Skin of body (tissue), 2 donors: ENCODE measurements around the gene FCN3. TPM values are rescaled to one million over a fixed set of nuclear protein-coding genes. Genes with fewer than 3 reads are reported as not detected.
A peak's percentile ranks its signal among the peaks of the same experiment; 100 is the strongest.

Experiments used
- DNase-seq: peaks from one replicate; lab custom pipeline; 2025; lab: John Stamatoyannopoulos, UW
- total RNA-seq: library from RNA; depleted of rRNA; stranded (reverse); fragments of >200 nt; gene quantifications from one replicate; pipeline ENCODE4 v1.2.3, GENCODE V29; 2014

The FCN3 gene
- total RNA-seq, 1 donor from 2014 or later: not detected

DNA sequence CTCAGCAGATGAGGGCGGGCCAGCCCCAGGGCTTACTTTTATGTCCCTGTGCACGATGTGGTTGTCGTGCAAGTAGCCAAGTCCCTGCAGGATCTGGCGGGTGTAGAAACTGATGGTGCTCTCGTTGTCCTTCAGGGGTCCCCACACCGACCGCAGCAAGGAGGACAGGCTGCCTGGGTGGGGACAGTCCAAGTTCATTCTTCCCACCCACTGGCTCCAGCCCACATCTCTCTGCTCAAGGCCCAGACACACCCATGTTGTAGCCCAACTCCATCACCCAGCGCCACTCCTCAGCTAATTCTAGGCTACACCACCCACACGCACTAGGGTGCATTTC lies 14.8 kb downstream of the FCN3 start:
- no peak for DNase-seq

DNA sequence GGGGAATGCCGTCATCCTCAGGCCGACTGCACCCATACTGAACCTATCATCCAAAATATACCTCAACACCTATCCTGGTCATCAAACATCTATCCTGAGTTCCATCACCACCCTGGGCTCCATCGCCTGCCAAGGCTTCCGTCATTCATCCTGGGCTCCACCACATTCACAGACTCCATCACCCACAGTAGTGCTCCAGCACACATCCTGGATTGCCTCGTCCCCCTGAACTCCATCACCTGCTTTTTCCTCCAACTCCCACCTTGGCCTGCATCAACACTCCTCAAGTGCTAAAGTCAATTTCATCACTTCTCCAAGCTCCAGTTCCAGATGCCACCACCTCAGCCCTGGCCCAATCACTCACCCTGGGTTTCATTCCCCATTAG lies 15.7 kb downstream of the FCN3 start:
- DNase-seq: no peak

DNA sequence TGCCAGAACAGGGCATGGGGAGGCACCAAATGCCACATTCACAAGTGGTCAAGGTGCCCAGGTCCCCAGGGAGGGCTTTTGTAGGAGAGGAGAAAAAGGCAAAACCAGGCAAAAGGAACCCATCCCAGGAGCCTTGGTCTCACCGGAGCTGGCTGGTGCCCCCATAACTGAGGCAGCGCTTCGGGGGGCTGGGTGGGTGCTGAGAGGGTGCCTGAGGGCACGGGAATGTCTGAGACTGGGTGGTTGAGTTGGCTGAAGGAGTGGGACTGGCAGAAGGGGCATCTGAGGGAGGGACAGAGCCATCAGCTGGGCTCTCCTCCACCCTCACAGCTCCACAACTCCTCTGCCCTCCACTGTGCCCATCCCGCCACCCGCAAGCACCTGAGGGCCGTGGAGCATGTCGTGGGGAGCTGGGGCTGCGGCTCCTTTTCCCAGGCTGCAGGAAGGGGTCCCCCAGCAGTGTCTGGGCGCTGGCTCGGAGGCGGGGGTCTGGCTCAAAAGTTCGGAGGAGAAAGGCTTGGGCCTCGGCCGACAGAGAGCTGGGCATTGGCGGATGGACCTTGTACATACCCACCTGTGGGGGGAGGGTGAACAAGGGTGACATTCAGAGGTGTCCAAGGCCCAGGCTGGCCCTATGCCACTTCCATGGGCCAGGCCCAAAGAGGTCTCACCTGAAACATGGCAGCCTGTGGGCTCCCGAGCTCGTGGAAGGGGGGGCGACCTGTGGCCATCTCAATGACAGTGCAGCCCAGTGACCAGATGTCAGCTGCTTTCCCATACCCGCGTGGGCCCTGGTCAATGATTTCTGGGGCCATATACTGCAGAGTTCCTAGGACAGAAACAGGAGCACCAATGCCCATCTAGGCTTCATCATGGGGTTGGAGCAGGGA lies 16.3 kb downstream of the FCN3 start:
- DNase-seq: no peak

DNA sequence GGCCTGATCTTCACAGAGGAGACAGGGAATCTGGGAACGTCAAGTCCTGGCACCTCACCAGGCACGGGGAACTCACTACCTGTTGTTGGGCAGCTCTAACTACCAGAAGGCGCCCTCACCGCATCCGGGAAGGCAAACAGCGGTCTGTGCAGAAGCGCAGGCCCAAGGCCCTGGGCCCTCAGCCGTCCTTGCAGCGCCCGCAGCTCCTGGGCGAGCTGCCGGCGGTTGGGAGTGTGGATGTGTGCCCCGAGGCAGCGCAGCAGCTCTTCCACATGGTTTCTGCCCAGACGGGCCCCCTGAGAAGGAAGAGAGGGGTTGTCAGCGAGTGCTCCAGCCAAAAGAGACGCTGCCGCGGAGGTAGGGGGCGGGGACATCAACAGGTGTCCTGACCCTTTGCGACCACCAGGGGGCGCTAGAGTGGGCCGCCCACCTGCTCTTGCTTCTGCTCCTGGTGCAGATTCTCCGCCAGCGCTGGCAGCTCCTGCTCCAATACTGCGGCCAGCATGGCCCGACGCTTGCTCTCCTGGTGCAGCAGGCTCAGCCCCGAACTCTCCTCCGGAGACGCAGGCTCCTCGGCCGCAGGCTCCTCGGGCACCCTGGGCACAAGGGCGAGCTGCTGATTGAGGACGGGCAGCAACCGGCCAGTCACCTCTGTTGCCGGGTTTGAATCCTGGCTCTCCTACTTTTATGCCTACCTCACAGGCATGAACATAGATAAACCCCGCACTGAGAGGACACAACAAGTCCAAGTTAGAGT lies 17.2 kb downstream of the FCN3 start:
- peak; percentile 19 for DNase-seq

DNA sequence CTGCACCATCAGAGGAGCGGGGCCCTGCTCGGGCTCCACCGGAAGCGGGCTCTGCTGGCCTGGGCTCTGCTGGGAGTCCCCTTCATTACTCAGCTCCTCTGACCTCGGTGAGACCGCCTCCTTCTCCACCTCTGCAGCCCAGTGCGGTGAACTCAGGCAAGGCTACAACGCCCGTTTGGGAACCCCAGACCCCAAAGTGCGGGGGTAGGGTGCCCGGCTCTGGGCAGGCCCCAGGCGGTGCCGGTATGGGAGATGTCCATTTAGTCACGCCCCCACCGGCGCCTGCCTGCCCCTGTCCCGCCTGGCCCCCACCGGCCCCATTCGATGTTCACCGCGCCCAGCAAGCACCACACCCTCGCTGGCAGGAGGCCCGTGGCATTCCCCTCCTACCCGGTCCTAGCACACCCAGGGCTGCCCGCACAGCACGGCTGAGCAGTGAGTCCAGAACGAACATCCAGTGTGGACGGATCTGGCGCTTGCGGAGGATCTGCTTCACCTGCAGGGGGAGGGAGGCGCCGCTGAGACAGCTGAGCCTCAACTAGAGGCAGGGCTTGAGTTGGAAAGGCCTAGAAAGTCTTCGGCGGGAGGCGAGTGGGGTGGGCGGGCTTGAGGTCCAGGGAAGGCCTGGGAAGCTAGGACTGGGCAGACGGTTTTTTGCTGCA lies 17.9 kb downstream of the FCN3 start:
- DNase-seq: no peak

DNA sequence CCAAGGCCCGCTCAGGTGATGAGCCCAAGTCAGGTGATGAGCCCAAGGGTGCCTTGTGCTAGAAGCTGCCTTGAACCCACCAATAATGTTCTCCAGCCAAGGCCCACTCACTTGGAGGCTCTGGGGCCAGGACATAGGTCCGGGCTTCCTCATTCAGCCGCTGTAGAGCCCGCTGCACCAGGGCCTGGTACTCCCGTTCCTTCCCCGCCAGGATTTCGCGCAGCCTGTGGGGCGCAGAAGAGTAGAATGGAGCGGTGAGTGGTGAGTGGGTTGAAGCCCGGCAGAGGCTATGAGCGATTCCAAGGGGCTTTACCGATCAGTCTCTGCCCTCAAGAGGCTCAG lies 18.4 kb downstream of the FCN3 start:
- no peak for DNase-seq

DNA sequence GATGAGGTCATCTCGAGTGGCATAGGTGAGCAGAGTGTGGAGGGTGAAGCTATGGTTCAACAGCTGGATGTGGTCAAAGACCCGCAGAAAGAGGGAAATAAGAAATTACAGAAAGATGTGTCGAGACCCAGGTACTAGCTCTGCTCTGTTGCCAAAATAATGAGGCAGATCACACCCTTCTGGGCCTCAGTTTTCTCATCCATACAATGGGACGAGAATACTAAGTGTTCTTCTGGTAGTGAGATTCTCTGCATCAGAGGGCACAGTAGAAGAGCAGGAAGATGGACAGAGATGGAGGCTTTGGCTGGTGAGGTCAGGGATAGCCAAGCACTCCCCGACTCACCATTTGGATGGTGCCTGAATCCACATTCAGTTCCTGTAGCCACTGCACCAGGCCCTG lies 18.9 kb downstream of the FCN3 start:
- DNase-seq: no peak

DNA sequence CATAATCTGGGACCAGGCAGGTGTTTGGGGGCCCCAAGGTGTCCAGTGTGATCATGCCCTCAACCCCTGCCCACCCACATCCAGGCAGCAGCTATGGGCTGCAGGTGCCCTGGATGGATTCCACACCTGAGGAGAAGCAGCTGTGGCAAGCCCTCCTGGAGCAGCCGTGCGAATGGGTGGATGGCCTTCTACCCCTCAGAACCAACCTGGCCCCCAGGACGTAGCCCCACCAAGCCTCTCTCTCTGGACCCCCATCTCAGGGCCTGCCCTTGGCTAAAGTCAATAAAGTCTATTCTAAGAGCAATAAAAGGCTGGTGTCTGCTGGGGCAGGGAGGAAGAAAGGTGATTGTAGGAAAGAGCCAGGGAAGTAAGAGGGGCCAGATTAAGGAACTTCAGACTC lies 21.0 kb downstream of the FCN3 start:
- DNase-seq: no peak

DNA sequence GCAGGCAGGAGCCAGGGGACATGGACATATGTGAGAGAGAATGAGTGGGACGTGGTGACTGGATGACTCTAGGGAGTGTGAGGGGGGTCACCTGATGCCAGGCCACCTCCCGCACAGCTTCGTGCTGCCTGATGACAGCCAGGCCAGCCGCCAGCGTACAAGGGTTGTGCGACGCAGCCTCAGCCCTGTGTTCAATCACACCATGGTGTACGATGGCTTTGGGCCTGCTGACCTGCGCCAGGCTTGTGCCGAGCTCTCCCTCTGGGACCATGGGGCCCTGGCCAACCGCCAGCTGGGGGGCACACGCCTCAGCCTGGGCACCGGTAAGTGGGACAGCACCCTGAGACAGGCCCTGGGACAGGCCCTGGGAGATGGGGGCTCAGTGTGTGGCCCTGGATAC lies 21.5 kb downstream of the FCN3 start:
- no peak for DNase-seq

DNA sequence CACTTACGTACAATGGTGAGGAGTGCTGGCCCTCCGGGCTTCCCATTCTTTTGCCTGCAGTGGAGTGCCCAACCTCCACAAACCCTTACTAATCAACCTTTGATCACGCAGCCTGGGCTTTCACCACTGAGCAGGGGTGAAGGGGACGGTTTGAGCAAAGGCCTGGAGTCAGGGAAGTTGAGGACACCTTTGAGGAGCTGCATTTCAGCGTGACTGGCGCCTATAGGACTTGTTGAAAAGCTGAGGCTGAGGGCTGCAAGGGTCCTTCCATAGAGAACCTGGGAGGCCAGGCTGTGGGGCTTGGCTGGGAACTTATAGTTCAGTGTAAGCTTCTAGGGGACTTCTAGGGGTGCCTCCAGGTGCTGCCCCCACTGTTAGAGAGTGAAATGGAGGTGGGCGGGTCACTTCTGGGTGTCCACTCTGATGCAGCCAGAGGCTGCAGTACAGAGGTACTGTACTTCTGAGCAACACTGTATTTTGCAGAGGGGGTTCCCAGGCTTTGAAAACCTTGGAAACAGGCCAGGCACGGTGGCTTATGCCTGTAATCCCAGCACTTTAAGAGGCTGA lies 23.0 kb downstream of the FCN3 start:
- no peak for DNase-seq

DNA sequence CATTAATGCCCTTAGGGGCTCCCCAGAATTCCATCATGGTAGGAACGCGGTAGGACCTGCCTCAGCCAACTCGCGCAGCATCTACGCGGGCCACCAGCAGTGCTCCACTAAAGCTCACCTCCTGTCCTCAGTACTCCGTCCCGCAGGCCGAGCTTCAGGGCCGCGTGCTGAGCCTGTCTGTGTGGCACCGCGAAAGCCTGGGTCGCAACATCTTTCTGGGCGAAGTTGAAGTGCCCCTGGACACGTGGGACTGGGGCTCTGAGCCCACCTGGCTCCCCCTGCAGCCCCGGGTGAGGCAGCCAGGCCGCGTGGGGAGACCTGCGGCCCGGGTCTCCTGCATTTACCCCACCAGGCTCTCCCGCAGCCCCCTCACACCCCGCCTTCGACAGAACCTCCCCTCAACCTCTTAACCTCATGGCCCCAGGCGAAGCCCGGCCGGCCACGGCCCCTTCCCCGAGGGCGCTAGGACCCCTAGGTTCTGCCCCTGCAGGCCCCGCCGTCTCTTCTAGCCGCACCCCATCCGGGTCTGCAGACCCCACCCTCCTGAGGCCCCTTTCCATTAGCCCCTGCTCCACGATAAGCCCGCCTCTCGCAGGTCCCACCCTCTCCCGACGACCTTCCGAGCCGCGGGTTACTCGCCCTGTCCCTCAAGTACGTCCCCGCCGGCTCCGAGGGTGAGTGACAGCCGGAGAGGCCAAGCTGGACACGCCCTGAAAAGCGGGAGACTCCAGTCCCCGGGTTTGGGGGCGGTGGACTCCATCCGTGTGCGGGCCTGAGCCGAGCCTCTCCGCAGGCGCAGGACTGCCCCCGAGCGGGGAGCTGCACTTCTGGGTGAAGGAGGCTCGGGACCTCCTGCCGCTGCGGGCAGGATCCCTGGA lies 23.7 kb downstream of the FCN3 start:
- DNase-seq: peak; percentile 25

DNA sequence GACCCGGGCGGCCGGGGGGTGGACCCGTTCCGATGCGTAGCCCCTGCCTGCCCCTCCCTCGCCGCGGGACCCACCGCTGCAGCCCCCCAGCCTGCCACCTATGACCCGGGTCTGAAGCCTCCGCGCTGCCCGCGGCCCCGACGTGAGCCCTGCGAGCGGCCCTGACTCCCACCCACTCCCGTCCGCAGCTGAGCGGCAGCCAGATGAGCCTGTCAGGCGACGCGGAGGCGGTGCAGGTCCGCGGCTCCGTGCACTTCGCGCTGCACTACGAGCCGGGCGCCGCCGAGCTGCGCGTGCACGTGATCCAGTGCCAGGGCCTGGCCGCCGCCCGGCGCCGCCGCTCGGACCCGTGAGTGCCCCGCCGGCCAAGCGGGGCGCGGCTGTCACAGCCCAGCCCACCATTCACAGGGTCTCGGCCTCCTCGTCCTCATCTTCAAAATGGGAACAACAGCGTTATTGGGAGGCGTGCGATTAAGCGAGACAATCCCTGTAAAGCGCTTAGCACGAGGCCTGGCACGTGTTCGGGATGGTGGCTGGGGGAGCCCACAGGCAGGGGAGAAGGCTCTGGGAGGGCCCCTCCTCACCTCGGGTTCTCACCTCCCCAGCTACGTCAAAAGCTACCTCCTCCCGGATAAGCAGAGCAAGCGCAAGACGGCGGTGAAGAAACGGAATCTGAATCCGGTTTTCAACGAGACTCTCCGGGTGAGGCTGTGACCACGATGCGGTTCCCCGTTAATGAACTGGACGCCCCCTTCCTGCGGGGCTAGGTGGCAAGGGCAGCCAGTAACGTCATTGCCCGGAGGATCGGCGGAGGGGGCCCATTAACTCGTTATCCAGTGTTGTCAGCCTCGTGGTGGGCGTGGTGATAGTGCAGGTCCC lies 24.6 kb downstream of the FCN3 start:
- DNase-seq: peak; percentile 31

DNA sequence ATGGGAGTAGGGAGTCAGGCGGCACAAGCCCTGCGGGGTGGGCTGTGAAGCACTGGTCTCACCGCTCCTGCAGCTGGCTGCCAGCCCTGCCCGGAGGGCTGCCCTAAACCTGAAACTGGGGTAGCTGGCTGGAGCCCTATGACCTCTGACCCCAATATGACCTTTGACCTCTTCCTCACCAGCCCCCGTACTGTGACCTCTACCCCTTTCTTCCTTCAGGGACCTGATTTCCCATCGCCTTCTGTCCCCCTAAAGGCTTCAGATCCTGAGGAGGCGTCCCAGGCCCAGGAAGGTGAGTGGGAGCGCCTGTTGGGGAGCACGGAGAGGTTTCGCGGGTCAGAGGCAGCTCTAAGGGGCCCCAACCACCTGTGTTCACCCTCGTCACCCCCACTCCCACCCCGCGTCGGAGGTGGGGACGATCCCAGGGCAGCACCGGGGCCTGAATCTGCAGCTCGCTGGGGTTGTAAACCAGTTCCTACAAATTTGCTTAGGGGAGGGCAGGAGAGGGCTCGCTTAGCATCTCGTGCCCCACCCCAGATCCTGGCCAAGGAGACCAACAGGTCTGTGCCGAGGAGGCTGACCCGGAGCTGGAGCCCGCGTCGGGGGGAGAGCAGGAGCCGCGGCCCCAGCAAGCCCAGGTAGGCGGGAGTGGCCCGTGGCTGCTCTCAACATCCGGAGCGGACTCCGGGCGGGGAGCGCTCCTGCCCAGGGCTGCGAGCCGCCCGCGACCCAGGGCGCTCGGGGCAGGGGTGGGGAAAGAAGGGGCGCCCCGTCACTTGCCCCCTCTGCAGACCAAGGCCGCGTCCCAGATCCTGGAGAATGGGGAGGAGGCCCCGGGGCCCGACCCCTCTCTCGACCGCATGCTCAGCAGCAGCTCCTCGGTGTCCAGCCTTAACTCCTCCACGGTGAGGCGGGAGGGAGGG lies 25.5 kb downstream of the FCN3 start:
- no peak for DNase-seq

DNA sequence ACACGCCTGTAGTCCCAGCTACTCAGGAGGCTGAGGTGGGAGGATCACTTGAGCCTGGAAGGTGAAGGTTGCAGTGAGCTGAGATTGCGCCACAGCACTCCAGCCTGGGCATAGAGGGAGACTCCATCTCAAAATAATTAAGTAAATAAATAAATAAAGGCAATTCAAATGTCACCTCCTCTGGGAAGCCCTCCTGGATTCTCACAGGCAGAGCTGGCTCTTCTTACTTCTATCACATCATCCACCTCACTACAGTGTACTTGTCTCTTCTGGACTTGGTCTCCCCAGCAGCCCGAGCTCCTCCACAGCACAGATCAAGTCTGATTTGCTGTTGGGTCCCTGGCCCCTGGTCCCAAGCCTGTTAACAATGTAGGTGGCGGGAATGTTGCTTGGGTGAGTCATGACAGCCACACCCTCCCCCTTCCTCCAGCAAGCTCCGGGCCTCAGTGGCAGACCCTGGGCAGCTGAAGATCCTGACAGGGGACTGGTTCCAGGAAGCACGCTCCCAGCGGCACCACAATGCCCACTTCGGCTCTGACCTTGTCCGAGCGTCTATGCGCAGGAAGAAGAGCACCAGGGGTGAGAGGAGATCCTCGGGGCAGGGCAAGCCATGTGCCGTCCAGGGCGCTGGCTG lies 27.5 kb downstream of the FCN3 start:
- DNase-seq: no peak

DNA sequence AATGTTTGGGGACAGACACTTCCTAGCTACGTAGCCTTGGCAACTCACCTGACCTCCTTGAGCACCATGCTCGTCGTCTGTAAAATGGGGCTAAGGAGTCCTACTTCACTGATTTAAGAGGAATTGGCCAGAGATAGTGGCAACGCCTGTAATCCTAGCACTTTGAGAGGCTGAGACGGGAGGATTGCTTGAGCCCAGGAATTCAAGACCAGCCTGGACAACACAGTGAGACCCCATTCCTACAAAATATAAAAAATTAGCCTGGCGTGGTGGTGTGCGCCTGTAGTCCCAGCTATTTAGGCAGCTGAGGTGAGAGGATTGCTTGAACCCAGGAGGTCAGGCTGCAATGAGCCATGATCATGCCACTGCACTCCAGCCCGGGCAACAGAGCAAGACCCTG lies 28.3 kb downstream of the FCN3 start:
- no peak for DNase-seq

DNA sequence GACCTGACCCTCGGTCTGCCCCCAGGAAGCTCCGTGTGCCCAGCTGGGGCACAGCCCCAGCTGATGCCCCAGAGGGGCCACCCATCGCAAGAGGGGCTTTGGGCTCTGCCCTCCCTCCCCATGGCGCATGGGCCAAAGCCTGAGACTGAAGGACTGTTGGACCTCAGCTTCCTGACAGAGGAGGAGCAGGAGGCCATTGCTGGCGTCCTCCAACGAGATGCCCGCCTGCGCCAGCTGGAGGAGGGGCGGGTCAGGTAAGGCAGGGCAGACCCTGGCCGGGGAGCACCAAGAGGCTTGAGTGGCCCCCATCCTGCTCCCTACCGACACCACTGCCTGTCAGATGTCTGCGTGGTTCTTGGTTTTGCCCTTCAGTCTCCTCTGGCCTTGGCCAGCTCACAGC lies 29.4 kb downstream of the FCN3 start:
- DNase-seq: no peak

DNA sequence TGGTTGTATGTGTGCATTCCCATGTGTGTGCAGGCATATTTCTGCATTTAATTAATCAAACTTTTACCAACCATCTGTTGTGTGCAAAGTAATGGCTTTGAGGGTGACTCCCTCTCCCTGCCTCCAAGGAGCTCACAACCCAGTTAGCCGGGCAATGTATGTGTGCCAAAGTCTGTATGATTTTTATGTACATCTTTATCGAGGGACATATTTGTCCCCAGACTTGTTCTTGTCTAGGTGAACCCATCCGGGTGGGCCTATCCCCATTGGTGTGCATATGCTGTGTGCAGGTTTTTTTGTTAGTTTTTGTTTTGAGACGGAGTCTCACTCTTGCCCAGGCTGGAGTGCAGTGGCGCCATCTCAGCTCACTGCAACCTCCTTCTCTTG lies 31.0 kb downstream of the FCN3 start:
- DNase-seq: no peak

DNA sequence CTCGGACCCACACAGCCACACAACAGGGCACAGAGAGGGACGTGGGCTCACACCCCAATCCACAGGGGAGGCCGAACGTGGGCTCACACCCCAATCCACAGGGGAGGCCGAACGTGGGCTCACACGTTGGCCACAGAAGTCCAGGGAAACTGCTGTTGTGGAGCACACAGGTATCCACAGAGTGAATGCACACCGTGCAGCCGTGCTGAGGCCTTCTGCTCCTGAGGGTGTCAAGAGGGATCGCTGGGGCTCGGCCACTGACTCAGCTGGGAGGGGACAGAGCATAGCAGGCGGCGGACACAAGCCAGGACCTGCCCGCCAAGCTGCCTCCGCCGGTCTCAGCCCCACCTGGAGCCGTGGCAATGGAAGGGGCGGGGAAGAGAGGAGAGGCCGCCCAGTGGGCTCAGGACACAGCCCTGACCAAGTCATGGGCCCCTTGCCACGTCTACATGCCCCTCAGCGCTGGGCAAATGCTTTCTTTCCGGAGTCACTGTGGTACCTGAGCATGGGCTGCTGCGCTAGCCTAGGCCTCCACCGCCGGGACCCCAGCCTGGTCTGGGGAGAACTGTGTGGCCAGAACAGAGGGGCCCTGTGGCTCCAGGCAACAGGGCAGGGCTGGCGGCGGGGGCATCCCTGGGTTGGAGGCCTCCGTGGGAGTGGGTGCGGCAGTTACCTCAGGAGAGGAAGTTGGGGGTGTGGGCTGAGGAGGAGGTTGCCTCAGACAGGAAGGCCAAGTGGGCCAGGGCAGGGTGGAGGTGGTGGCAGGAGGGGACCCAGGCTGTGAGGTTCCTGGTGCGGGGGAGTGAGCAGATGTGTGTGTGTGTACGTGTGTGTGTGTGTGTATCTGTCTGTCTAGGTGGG lies 31.6 kb downstream of the FCN3 start:
- DNase-seq: no peak
